T follicular helper cell (primary cell): ENCODE measurements around the gene BCAS1.
"Not testable (repeated sequence)": the region's sequence is repeated elsewhere in the genome, so short reads cannot be mapped to it uniquely, and the experiment has no call there.

ENCODE experiments used
- DNase-seq: peaks from one replicate; pipeline ENCODE4 v3.0.0-alpha.2; 2020; ENCODE audit warnings: low read depth

BCAS1 gene

DNA sequence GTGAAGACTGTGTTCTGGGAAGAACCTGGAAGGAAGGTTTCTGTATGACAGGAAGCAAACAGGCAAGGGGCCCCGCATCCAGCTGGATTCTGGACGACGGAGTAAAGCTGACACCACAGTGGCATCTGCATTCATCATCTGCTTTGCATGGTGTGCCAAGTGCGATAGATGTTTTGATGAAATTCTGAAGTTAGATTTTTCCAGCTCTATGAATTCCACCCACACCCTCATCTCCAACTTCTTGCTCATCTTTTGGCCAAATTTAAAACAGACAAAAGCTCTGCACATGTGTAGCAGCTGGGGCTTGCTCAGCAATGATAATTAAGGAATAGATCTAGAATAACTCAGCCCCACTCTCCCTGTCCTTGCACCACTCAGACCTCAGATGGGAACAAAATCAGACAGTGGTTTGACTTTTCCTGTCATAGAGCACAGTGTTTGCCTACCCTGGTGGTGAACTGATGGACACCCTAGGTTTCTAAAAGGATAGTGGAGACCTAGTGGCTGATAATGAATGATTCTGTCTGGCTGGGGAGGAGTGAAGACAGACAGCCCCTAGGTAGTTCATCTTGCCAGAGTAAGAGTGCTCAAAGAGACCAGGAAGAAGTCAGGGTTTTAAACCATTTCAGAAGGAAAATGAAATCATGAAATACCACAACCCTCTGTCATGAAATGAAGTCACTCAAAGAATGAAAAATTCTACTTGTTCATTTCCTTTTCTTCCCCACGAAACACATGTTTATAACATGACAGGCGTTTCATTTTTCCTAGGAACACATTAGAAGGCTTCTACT is 85.8 kb downstream of the BCAS1 start:
- DNase-seq, result no peak

GRCh38 chr20:53983401-53983800 is 87.0 kb downstream of the BCAS1 start:
- no peak for DNase-seq

DNA sequence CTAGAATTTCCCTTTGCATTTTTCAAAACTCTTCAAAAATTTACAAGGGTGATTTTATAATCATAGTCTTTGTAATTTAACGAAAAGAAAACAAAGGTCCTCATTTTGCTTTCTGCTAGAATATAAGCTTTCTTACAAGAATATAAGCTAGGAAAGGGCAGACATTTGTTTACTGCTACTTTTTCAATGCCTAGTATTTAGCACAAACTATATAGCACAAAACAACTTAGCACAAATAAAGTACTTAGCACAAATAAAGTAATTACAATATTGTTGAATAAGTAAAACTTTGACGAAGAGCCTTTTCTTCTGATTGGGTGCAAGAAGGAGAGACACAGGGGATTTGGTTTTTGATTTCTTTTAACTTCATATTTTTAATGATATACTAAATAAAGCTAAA is 87.8 kb downstream of the BCAS1 start:
- DNase-seq, result no peak

DNA sequence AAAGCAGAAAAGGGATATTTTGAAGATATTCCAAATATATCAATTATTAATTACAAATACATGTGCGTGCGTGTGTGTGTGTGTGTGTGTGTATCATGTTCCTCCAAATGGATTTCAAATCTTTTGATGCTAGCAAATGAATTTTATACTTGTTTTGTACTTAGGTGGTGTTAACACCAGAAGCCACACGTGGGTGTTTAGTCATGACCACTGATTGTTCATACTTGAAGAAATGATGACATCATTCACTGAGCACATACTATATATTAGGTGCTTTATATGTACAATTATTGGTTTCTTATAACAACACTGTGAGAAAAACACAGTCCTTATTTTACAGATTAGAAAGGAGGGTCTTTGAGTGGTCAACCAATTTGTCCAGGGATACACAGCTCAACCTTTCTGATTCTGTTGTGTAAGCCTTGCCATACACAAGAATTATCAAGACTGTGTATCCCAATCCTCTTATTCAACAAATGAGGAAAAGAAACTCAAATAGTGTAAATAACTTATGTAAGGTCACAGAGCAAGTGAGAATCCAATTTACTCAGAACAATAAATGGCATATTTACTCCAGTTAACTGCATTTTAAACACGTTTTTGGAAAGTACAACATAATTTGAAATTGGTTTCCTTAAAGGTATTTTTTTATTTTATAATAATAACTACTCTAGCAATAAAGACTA is 88.5 kb downstream of the BCAS1 start:
- no peak for DNase-seq

- no peak for DNase-seq
These were observed 89.3 kb downstream of the BCAS1 start for GRCh38 chr20:53981130-53981529.

- no peak for DNase-seq
These were observed 90.3 kb downstream of the BCAS1 start for GRCh38 chr20:53980031-53980465.

- DNase-seq, result no peak
These were observed 91.9 kb downstream of the BCAS1 start for GRCh38 chr20:53978497-53978896.

- no peak for DNase-seq
These were observed 93.0 kb downstream of the BCAS1 start for GRCh38 chr20:53977391-53977790.

GRCh38 chr20:53975761-53976160 is 94.6 kb downstream of the BCAS1 start:
- DNase-seq, result no peak

- no peak for DNase-seq
These were observed 95.4 kb downstream of the BCAS1 start for GRCh38 chr20:53974785-53975555.

DNA sequence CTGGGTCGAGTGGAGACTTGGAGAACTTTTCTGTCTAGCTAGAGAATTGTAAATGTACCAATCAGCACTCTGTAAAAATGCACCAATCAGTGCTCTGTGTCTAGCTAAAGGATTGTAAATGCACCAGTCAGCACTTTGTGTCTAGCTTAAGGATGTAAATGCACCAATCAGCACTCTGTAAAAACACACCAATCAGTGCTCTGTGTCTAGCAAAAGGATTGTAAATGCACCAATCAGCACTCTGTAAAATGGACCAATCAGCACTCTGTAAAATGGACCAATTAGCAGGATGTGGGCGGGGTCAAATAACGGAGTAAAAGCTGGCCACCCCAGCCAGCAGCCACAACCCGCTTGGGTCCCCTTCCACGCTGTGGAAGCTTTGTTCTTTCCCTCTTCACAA is 96.5 kb downstream of the BCAS1 start:
- not testable (repeated sequence) for DNase-seq

GRCh38 chr20:53972179-53972578 is 98.2 kb downstream of the BCAS1 start:
- DNase-seq, result no peak

GRCh38 chr20:53971096-53971683 is 99.2 kb downstream of the BCAS1 start:
- no peak for DNase-seq

DNA sequence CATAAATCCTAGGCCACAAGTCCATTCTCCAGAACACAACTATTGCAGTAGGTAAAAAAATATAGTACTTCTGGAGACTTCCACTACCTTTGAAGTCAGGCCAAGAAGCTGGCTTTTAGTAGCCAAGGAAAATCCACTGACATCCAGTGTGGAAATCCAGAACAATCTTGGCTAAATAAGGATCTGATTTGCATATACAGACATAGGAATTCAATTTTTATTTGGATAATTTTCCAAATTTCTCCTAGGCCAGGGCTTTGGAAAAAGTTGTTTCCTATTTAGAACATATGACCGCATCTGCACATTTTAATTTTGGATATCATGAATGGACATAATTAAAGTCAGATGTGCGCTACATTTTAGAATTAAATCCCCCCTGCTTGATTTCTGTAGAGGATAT is 100.2 kb downstream of the BCAS1 start:
- no peak for DNase-seq

DNA sequence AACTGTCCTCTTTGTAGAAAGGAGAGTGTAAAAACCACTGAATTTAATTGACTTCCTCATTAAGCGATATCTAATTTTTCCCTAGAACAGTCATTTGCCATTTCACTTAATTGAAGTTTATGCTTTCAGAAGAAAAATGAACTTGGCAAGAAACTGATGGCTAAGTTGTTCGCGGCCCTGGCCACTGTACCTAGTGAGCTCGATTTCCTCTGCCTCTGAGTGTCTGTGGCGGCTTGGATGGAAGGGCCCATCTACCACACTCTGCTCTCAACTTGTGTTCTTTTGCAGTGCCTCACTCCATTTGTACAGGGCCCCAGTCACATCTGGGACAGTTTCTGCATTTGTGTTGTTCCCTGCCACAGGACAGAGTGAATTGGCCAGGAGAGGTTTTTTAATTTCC is 102.9 kb downstream of the BCAS1 start:
- DNase-seq, result no peak

DNA sequence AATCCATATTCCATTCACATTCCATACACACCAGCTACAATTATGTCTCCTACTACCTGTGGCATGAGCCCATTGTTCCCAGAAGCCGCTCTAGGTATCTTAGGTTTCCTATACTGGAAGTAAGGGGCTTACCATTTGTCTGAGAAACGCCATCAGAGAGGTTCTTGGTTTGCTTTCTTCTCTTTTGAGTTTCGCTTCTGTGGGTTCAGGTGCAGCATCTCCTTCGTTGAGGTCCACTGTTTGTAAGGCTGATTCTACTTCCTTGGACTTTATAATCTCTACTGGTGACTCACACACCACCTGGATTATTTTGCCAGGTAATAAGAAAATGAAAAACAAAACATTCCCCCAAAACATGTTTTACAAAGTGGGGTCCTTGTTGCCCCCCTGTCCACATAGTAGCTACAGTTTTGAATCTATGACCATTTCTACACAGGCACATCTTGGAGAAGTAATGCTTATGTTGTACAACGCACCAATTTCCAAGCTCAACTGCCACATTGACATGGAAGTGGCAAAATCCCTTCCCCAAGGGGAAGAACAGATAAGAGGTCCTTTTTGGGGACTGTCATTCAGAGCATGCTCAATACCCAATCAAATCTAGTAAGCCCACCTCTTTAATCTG is 103.5 kb downstream of the BCAS1 start:
- no peak for DNase-seq

DNA sequence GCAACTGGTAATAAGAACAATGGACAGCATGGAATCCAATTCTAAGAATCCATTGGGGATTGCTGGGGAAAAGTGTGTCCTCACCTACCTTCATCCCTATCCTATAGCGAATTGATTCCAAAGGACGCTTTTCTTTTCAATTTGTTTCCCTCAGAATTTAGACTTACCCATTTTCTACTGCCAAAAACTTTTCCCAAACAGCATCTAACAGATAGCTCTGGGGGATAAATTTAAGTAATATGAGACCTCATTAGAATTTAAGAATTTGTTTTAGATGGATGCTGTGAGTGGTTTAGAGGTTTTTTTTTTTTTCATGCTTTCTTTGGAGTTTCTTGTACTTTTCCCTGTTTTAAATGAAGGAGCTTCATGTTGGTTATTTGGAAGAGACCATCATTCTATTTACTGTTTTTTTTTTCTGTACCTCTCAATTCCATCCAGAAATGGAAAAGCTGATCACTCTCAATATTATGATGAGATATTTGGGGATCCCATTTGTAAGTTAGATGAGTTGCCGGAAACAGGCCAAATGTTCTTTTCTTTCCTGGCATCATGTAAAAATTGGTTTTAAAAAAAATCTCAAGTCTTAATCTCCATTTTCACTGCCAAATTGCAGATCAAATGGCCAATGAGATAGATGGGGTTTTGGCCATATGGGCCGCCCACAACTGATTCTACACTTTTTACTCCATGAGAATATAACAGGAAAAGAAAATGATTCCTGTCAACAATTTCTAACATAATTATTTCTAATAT is 105.7 kb downstream of the BCAS1 start:
- DNase-seq, result no peak

DNA sequence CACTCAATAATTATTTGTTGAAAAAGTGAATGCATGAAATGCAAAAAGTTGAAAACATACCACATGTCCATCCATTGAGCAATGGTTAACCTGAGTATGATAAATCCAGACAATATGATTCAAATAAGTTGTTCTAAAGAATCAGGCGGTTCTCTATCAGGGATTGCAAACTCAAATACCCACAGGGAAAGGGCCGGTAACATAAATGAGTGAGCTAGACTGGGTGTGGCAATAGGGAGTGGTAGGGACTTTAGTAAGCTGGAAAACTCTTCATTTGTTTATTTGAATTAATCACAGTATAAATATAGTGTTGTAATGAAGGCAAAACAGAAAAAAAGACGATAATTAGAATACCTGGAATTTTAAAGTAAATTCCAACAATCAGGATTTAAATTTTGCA is 106.3 kb downstream of the BCAS1 start:
- no peak for DNase-seq

DNA sequence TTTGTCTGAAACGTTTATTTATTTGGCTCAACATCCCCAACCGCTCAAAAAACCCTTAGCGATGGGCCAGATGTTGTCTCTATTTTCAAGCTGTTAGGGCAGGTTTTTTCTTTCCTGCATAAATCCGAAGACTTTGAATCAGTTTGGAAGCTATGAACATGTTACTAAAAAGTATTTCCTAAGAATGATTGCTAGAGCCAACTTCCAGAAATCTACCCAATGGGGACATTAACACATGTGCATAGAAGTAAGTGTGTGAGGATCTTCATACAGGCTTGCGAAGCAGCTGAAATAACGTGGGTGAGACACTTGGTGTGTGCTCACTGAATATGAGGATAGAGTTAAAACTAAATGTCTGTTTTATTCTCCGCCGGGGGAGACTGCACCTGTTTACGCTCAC is 106.8 kb downstream of the BCAS1 start:
- no peak for DNase-seq

DNA sequence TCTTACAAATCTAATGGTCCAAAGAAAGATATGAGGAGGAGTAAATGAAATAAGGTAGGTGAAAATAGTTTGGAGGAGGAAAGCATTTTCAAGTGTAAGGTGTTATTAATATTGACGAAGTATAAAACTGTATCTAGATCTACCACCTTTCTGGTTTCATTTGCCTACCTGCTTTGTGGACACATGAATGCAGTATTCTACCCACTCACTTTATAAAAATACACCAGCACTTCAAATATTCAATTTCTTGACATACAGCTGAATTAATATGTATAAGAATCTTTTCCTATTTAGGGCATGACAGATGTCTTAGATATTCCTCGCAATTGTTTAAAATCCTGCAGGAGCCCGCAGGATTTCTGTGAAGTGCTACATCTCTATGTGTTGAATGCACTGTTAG is 108.0 kb downstream of the BCAS1 start:
- no peak for DNase-seq

- no peak for DNase-seq
These were observed 108.9 kb downstream of the BCAS1 start for GRCh38 chr20:53961527-53961926.
